GM23248 (cell line): Measurements from ENCODE around the gene ICAM5. TPM values are rescaled to one million over a fixed set of nuclear protein-coding genes. Genes with fewer than 3 reads are reported as not detected.

ENCODE experiments used
- DNase-seq: peaks from one replicate; pipeline ENCODE4 v3.0.0-alpha.2; 2015
- H2AFZ ChIP-seq: fragments of 200-600 bp; sonication (generic); 2 replicates; pipeline ENCODE4 v1.6.1; 2016; ENCODE audit warnings: antibody characterized with exemption
- H3F3A ChIP-seq: fragments of 200-600 bp; sonication (generic); 2 replicates; pipeline ENCODE4 v1.6.1; 2016; ENCODE audit warnings: mild to moderate bottlenecking, antibody characterized with exemption, mixed run types; ENCODE audit not compliant: insufficient read depth
- H3K27ac ChIP-seq: fragments of 200-600 bp; sonication (generic); 2 replicates; pipeline ENCODE4 v1.5.1; 2016; ENCODE audit warnings: mild to moderate bottlenecking
- H3K27me3 ChIP-seq: fragments of 200-600 bp; sonication (generic); replicated peaks from 2 replicates; pipeline ENCODE4 v1.6.1; 2016; ENCODE audit warnings: mild to moderate bottlenecking; ENCODE audit not compliant: insufficient read depth
- H3K36me3 ChIP-seq: fragments of 200-600 bp; sonication (generic); 2 replicates; pipeline ENCODE4 v1.6.1; 2016; ENCODE audit warnings: low read depth, mild to moderate bottlenecking
- H3K4me1 ChIP-seq: fragments of 200-600 bp; sonication (generic); 2 replicates; pipeline ENCODE4 v1.6.1; 2016; ENCODE audit warnings: mild to moderate bottlenecking; ENCODE audit not compliant: insufficient read depth
- H3K4me2 ChIP-seq: fragments of 200-600 bp; sonication (generic); one replicate; pipeline ENCODE4 v1.6.1; 2016; ENCODE audit warnings: mild to moderate bottlenecking; ENCODE audit not compliant: unreplicated experiment
- H3K4me3 ChIP-seq: fragments of 200-600 bp; sonication (generic); 2 replicates; pipeline ENCODE4 v1.5.1; 2016; ENCODE audit warnings: mild to moderate bottlenecking
- H3K79me2 ChIP-seq: fragments of 200-600 bp; sonication (generic); 2 replicates; pipeline ENCODE4 v1.6.1; 2016; ENCODE audit warnings: mild to moderate bottlenecking; ENCODE audit not compliant: insufficient read depth
- H3K9ac ChIP-seq: fragments of 200-600 bp; sonication (generic); 2 replicates; pipeline ENCODE4 v1.6.1; 2016; ENCODE audit warnings: mild to moderate bottlenecking
- H3K9me2 ChIP-seq: fragments of 200-600 bp; sonication (generic); 2 replicates; pipeline ENCODE4 v1.6.1; 2016; ENCODE audit warnings: mixed run types, mild to moderate bottlenecking, moderate library complexity; ENCODE audit not compliant: insufficient read depth
- H3K9me3 ChIP-seq: fragments of 200-600 bp; sonication (generic); one replicate; pipeline ENCODE4 v1.6.1; 2017; ENCODE audit warnings: low read depth
- H4K20me1 ChIP-seq: fragments of 200-600 bp; sonication (generic); 2 replicates; pipeline ENCODE4 v1.6.0; 2016; ENCODE audit not compliant: insufficient read depth
- EZH2 ChIP-seq: fragments of 200-600 bp; sonication (generic); IDR thresholded peaks from 2 replicates; pipeline ENCODE4 v1.6.1; 2018; ENCODE audit warnings: antibody characterized with exemption, mild to moderate bottlenecking; ENCODE audit not compliant: insufficient read depth, poor library complexity, severe bottlenecking
- EZH2phosphoT487 ChIP-seq: fragments of 200-600 bp; sonication (generic); IDR thresholded peaks from 2 replicates; pipeline ENCODE4 v1.6.1; 2018; ENCODE audit warnings: antibody characterized with exemption, moderate library complexity, mild to moderate bottlenecking, low read depth; ENCODE audit not compliant: insufficient read depth
- WGBS, 2 experiments: methylation state at CpG; one replicate each; pipeline ENCODE4 v1.1.6; 2015 to 2017; ENCODE audit warnings: low lambda C conversion rate in 2 of 2, low coverage in 1 of 2; ENCODE audit errors: missing lambda C conversion rate in 2 of 2; 5-methylcytosine and 5-hydroxymethylcytosine counted together
- in situ Hi-C: fragments of 300-500 bp; cut with MboI; formaldehyde crosslinking; loops from 2 replicates; pipeline ENCODE4 v1.15.0; 2020
- polyA plus RNA-seq: library from polyadenylated mRNA; unstranded; fragments of >200 nt; fragmentation: Nextera tagmentation; extraction: Ambion mirVana; gene quantifications from 2 replicates; pipeline ENCODE4 v1.2.1, GENCODE V29; 2016
- total RNA-seq: library from RNA; depleted of rRNA; stranded (reverse); fragments of >200 nt; shearing (Covaris generic); gene quantifications from 2 replicates; pipeline ENCODE4 v1.2.3, GENCODE V29; 2014

Gene ICAM5
- total and polyA plus RNA-seq, 2 experiments from 2014 or later = 9.8 to 48.7 TPM

GRCh38 chr19:10321417-10321797 lies 31.7 kb downstream of the ICAM5 start:
- Histone ChIP-seq H3K9me3 (no peaks in the 10 kb centered on the region), H3K9me2 (no peaks in the 10 kb centered on the region), H3K4me2 (no peak overlapping the region), H3K4me1 (no peaks in the 10 kb centered on the region), H4K20me1 (no peaks in the 10 kb centered on the region), H2AFZ (no peak overlapping the region), H3K27me3 (no peaks in the 10 kb centered on the region), H3F3A (no peaks in the 10 kb centered on the region), H3K27ac (no peak overlapping the region), H3K9ac (no peak overlapping the region), H3K4me3 (no peak overlapping the region), H3K79me2 (peaks cover 20% of the 10 kb centered on the region; the same call in 1 of the 2 replicates), H3K36me3 (peaks cover 16% of the 10 kb centered on the region; the same call in 1 of the 2 replicates)
- 93% methylated on average over 11 of the region's 11 CpGs for WGBS, 2 experiments
- no peak for DNase-seq
- in situ Hi-C loops = no loop called here
- TF ChIP-seq EZH2 (no peak), EZH2phosphoT487 (no peak)

- H3K9me2 ChIP-seq = no peaks in the 10 kb centered on the region
- H4K20me1 ChIP-seq = no peaks in the 10 kb centered on the region
- H3K4me3 ChIP-seq = no peak overlapping the region
- peaks cover 16% of the 10 kb centered on the region; the same call in 1 of the 2 replicates for H3K36me3 ChIP-seq
- H3F3A ChIP-seq = no peaks in the 10 kb centered on the region
- no peaks in the 10 kb centered on the region for H3K27me3 ChIP-seq
- no peaks in the 10 kb centered on the region for H3K4me1 ChIP-seq
- no peak for DNase-seq
- H3K27ac ChIP-seq = no peak overlapping the region
- in situ Hi-C loops = no loop called here
- no peak overlapping the region for H2AFZ ChIP-seq
- H3K4me2 ChIP-seq = no peak overlapping the region
- TF ChIP-seq EZH2 (no peak), EZH2phosphoT487 (no peak)
- H3K79me2 ChIP-seq = peaks cover 26% of the 10 kb centered on the region; the same call in 1 of the 2 replicates
- H3K9me3 ChIP-seq = no peaks in the 10 kb centered on the region
- 94 to 95% methylated on average over 15 to 19 of the region's 19 CpGs for WGBS, 2 experiments
- no peak overlapping the region for H3K9ac ChIP-seq
These were observed 32.4 kb downstream of the ICAM5 start for GRCh38 chr19:10321874-10322835.

- no peak overlapping the region for H3K4me3 ChIP-seq
- H3K36me3 ChIP-seq = peaks cover 24% of the 10 kb centered on the region; the same call in 1 of the 2 replicates
- no peak for DNase-seq
- in situ Hi-C loops = no loop called here
- H3K9me2 ChIP-seq = no peaks in the 10 kb centered on the region
- no peaks in the 10 kb centered on the region for H4K20me1 ChIP-seq
- H3K79me2 ChIP-seq = peaks cover 61% of the 10 kb centered on the region
- H3F3A ChIP-seq = no peaks in the 10 kb centered on the region
- no peak overlapping the region for H2AFZ ChIP-seq
- H3K9ac ChIP-seq = no peak overlapping the region
- no peak overlapping the region for H3K4me2 ChIP-seq
- no peaks in the 10 kb centered on the region for H3K9me3 ChIP-seq
- no peak overlapping the region for H3K27ac ChIP-seq
- no peaks in the 10 kb centered on the region for H3K27me3 ChIP-seq
- no peak for TF ChIP-seq EZH2phosphoT487
- no peak for TF ChIP-seq EZH2
- no peaks in the 10 kb centered on the region for H3K4me1 ChIP-seq
- 90% methylated on average over 8 of the region's 8 CpGs for WGBS, 2 experiments
These were observed 36.0 kb downstream of the ICAM5 start for GRCh38 chr19:10325732-10326131.

- WGBS, 2 experiments = 72 to 74% methylated on average over 7 of the region's 7 CpGs
- no peak overlapping the region for H2AFZ ChIP-seq
- no peak overlapping the region for H3K9ac ChIP-seq
- no peak for DNase-seq
- H3K36me3 ChIP-seq = peaks cover 24% of the 10 kb centered on the region; the same call in 1 of the 2 replicates
- peaks cover 82% of the 10 kb centered on the region for H3K79me2 ChIP-seq
- no peaks in the 10 kb centered on the region for H3K27me3 ChIP-seq
- H3F3A ChIP-seq = no peaks in the 10 kb centered on the region
- in situ Hi-C loops = no loop called here
- no peaks in the 10 kb centered on the region for H3K9me3 ChIP-seq
- H3K27ac ChIP-seq = no peak overlapping the region
- no peaks in the 10 kb centered on the region for H3K9me2 ChIP-seq
- H3K4me3 ChIP-seq = no peak overlapping the region
- H3K4me1 ChIP-seq = peaks cover 8% of the 10 kb centered on the region
- TF ChIP-seq EZH2phosphoT487 (no peak), EZH2 (no peak)
- no peaks in the 10 kb centered on the region for H4K20me1 ChIP-seq
- no peak overlapping the region for H3K4me2 ChIP-seq
These were observed 38.0 kb downstream of the ICAM5 start for GRCh38 chr19:10327793-10328192.
